Smooth muscle cell of bladder (primary cell): ENCODE data around the gene SKIC2. TPM values are rescaled to one million over a fixed set of nuclear protein-coding genes. Genes with fewer than 3 reads are reported as not detected.

Experiments
- total RNA-seq: library from RNA; depleted of rRNA; stranded (reverse); fragments of >200 nt; gene quantifications from 2 replicates; pipeline ENCODE4 v1.2.3, GENCODE V29; 2014

Gene SKIC2
- total RNA-seq, result 54.3 and 84.7 TPM in 2 replicates

GRCh38 chr6:31958741-31959739 is at the start of gene SKIC2, which contains the start of gene NELFE:
Gene SKIC2 (plus strand): TSS chr6:31959175. CDS start chr6:31959193, 18 bp downstream.
Gene NELFE (minus strand): TSS chr6:31958971. CDS start chr6:31958446, 525 bp downstream.

DNA sequence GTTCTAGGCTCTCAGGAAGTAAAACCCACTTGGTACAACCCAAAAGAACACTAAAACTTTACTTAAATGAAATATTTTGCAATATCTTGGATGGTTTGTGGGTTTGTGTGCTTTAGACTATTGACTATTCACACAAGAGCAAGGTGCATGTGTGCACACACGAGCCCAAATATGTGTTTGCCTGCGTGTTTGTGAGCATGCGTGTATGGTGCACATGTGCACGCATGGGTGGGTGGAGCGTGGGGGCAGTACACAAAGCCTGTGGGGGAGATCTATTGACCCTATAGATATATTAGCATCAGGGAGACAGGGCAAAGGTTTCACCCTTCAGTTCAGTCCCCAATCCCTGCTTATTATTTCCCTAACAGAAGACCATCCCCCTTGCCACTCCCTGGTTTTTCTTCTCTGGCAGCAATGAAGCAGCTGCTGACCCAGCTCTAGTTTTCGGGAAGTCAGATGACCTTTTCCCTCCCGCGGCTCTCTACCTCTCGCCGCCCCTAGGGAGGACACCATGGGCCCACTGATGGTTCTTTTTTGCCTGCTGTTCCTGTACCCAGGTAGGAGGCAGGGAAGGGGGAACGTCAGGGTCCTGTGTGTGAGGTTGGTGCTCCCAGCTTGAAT is 31.6 kb upstream of the SKIC2 start, which contains the start of gene C2:
C2 (plus strand) TSS at position 476 of the 621 bp plus-strand sequence; CDS start at position 512, 36 bp downstream.

GRCh38 chr6:31945507-31946369 is 13.2 kb upstream of the SKIC2 start, which contains the start of gene CFB:
Gene CFB (plus strand): TSS chr6:31946095. CDS start chr6:31946222, 127 bp downstream.

DNA sequence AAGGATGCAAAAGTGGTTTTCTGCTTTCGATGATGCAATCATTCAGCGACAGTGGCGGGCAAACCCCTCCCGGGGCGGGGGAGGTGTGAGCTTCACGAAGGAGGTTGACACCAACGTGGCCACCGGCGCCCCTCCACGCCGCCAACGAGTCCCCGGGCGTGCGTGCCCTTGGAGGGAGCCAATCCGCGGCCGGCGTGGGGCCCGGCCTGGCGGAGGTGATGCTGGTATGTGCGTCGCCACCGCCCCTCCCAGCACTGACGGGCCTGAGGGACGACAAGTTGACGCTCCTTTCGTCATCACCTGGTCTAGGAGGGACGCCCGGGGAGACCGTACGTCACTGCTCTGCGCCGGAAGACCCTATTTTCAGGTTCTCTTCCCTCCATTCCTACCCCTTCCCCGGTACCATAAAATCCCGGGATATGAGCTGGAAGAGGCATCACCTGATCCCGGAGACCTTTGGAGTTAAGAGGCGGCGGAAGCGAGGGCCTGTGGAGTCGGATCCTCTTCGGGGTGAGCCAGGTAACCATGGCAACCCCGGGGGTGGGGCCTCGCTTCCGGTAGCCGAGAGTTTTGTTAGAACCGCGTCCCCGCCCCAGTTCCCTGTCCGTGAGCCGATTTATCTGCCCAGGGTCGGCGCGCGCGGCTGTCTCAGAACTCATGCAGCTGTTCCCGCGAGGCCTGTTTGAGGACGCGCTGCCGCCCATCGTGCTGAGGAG is 13.2 kb downstream of the SKIC2 start, which contains the start of gene DXO:
DXO (minus strand) TSS at position 146 of the 716 bp plus-strand sequence. CDS start 463 bp downstream, outside the sequence.

DNA sequence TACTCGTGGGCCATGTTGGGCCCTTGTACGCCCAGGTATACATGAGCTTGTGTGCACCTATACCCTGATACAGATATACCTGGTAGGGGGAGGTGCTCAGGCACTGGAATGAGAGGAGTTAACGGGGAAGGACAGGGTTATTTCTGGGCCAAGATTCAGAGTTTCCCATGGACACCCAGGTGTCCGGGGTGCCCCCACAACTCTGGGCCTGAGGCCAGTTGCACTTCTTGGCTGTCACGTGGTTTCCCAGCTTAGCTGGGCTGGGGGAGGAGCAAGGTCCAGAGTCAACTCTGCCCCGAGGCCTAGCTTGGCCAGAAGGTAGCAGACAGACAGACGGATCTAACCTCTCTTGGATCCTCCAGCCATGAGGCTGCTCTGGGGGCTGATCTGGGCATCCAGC is 22.8 kb downstream of the SKIC2 start, which contains the start of gene C4A:
C4A (plus strand) TSS at position 314 of the 400 bp plus-strand sequence; CDS start at position 365, 51 bp downstream.

GRCh38 chr6:32014547-32014946 is 55.6 kb downstream of the SKIC2 start, which contains the start of gene C4B:
Gene C4B (plus strand): TSS chr6:32014795. CDS start chr6:32014846, 51 bp downstream.

Other genes with a start within 250 kb of the SKIC2 start
- not detected in 2 replicates for gene LY6G6D, start 243.8 kb upstream of the SKIC2 start, total RNA-seq
- gene LY6G6C, start 237.4 kb upstream of the SKIC2 start, total RNA-seq, result not detected in 2 replicates
- gene MPIG6B, start 235.8 kb upstream of the SKIC2 start, total RNA-seq, result not detected in 2 replicates
- 74.1 and 102 TPM in 2 replicates for gene DDAH2, start 229.9 kb upstream of the SKIC2 start, total RNA-seq
- 529 and 547 TPM in 2 replicates for gene CLIC1, start 222.6 kb upstream of the SKIC2 start, total RNA-seq
- 3.2 and 3.3 TPM in 2 replicates for gene MSH5, start 219.2 kb upstream of the SKIC2 start, total RNA-seq
- 0.28 TPM in 2 replicates for gene SAPCD1, start 196.5 kb upstream of the SKIC2 start, total RNA-seq
- gene VWA7, start 181.8 kb upstream of the SKIC2 start, total RNA-seq, result 0.14 and 0.28 TPM in 2 replicates
- 36.0 and 38.7 TPM in 2 replicates for gene VARS1, start 163.4 kb upstream of the SKIC2 start, total RNA-seq
- gene LSM2, start 152.2 kb upstream of the SKIC2 start, total RNA-seq, result 22.3 and 27.3 TPM in 2 replicates
- gene HSPA1L, start 143.9 kb upstream of the SKIC2 start, total RNA-seq, result 1.7 and 1.9 TPM in 2 replicates
- gene HSPA1A, start 143.6 kb upstream of the SKIC2 start, total RNA-seq, result 63.6 and 87.8 TPM in 2 replicates
- gene HSPA1B, start 131.4 kb upstream of the SKIC2 start, total RNA-seq, result 113 and 131 TPM in 2 replicates
- 88.7 and 119 TPM in 2 replicates for gene NEU1, start 96.4 kb upstream of the SKIC2 start, total RNA-seq
- gene SLC44A4, start 80.2 kb upstream of the SKIC2 start, total RNA-seq, result not detected in 2 replicates
- gene EHMT2, start 61.5 kb upstream of the SKIC2 start, total RNA-seq, result 48.6 and 68.9 TPM in 2 replicates
- gene ZBTB12, start 57.1 kb upstream of the SKIC2 start, total RNA-seq, result 3.8 and 7.2 TPM in 2 replicates
- gene C2, start 31.5 kb upstream of the SKIC2 start, total RNA-seq, result 5.4 and 8.4 TPM in 2 replicates
- 46.1 and 61.2 TPM in 2 replicates for gene CFB, start 13.1 kb upstream of the SKIC2 start, total RNA-seq
- 87.3 and 111 TPM in 2 replicates for gene NELFE, start 204 bp upstream of the SKIC2 start, total RNA-seq
- gene DXO, start 13.0 kb downstream of the SKIC2 start, total RNA-seq, result 11.4 and 12.5 TPM in 2 replicates
- 7.3 and 11.3 TPM in 2 replicates for gene C4A, start 22.9 kb downstream of the SKIC2 start, total RNA-seq
- 5.5 and 9.3 TPM in 2 replicates for gene C4B, start 55.6 kb downstream of the SKIC2 start, total RNA-seq
- gene CYP21A2, start 79.2 kb downstream of the SKIC2 start, total RNA-seq, result not detected in 2 replicates
- 91.2 and 144 TPM in 2 replicates for gene TNXB, start 150.2 kb downstream of the SKIC2 start, total RNA-seq
- 10.8 and 11.6 TPM in 2 replicates for gene ATF6B, start 169.1 kb downstream of the SKIC2 start, total RNA-seq
- 5.3 and 5.8 TPM in 2 replicates for gene FKBPL, start 171.1 kb downstream of the SKIC2 start, total RNA-seq
- gene PRRT1, start 192.8 kb downstream of the SKIC2 start, total RNA-seq, result 0.14 and 0.18 TPM in 2 replicates
- 50.2 and 67.4 TPM in 2 replicates for gene PPT2, start 195.0 kb downstream of the SKIC2 start, total RNA-seq
- gene EGFL8, start 205.4 kb downstream of the SKIC2 start, total RNA-seq, result 0.57 and 1.2 TPM in 2 replicates
- gene AGPAT1, start 216.9 kb downstream of the SKIC2 start, total RNA-seq, result 20.9 and 29.5 TPM in 2 replicates
- gene RNF5, start 219.2 kb downstream of the SKIC2 start, total RNA-seq, result 15.9 and 20.3 TPM in 2 replicates
- 0.14 and 0.37 TPM in 2 replicates for gene AGER, start 225.1 kb downstream of the SKIC2 start, total RNA-seq
- 19.2 and 24.8 TPM in 2 replicates for gene PBX2, start 231.0 kb downstream of the SKIC2 start, total RNA-seq
- 0.74 and 0.85 TPM in 2 replicates for gene GPSM3, start 233.5 kb downstream of the SKIC2 start, total RNA-seq